Fibroblast of lung (primary cell): Measurements from ENCODE around the gene RPS6KA4. TPM values are rescaled to one million over a fixed set of nuclear protein-coding genes. Genes with fewer than 3 reads are reported as not detected.

Experiments
- DNase-seq, 2 donors: peaks; one replicate each; pipeline versions ENCODE4 v3.0.0 to v3.0.0-alpha.2; 2010; ENCODE audit warnings: low read depth in 2 of 2
- H2AFZ ChIP-seq: 2 replicates; pipeline ENCODE4 v1.5.1; 2012; ENCODE audit warnings: low read length, control low read depth, inconsistent platforms
- H3K27ac ChIP-seq: 2 replicates; pipeline ENCODE4 v1.5.1; 2011; ENCODE audit warnings: low read length, control low read depth; ENCODE audit not compliant: insufficient read depth
- H3K27me3 ChIP-seq: 2 replicates; pipeline ENCODE4 v1.5.1; 2011; ENCODE audit warnings: mild to moderate bottlenecking, low read length; ENCODE audit not compliant: control insufficient read depth, insufficient read depth
- H3K36me3 ChIP-seq: 2 replicates; pipeline ENCODE4 v1.5.1; 2011; ENCODE audit warnings: low read length; ENCODE audit not compliant: control insufficient read depth, insufficient read depth
- H3K4me1 ChIP-seq: 2 replicates; pipeline ENCODE4 v1.5.1; 2011; ENCODE audit warnings: low read length; ENCODE audit not compliant: control insufficient read depth, insufficient read depth; ENCODE audit errors: extremely low read depth
- H3K4me2 ChIP-seq: 2 replicates; pipeline ENCODE4 v1.5.1; 2011; ENCODE audit warnings: low read length, control low read depth; ENCODE audit not compliant: insufficient read depth; ENCODE audit errors: extremely low read depth
- H3K4me3 ChIP-seq, 4 experiments: fragments of 200-600 bp in 1 of 4; sonication (generic) in 1 of 4; replicated peaks in 1 of 4; 2 replicates each; pipeline ENCODE4 v1.5.1; 2011 to 2016; ENCODE audit warnings: low read length in 4 of 4, low read depth in 3 of 4, mild to moderate bottlenecking in 3 of 4, control low read depth in 2 of 4, inconsistent platforms in 1 of 4, mixed read lengths in 1 of 4; ENCODE audit not compliant: insufficient read depth in 1 of 4; ENCODE audit errors: control extremely low read depth in 1 of 4
- H3K79me2 ChIP-seq: 2 replicates; pipeline ENCODE4 v1.5.1; 2012; ENCODE audit warnings: mild to moderate bottlenecking, low read length, inconsistent platforms; ENCODE audit not compliant: control insufficient read depth, insufficient read depth
- H3K9ac ChIP-seq: 2 replicates; pipeline ENCODE4 v1.5.1; 2011; ENCODE audit warnings: mild to moderate bottlenecking, low read length, control low read depth; ENCODE audit not compliant: insufficient read depth
- H3K9me3 ChIP-seq: 2 replicates; pipeline ENCODE4 v1.5.1; 2012; ENCODE audit warnings: low read depth, low read length; ENCODE audit not compliant: control insufficient read depth, insufficient read depth
- H4K20me1 ChIP-seq: 2 replicates; pipeline ENCODE4 v1.5.1; 2011; ENCODE audit warnings: low read length; ENCODE audit not compliant: control insufficient read depth, insufficient read depth; ENCODE audit errors: extremely low read depth
- EZH2 ChIP-seq: IDR thresholded peaks from 2 replicates; pipeline ENCODE4 v1.5.1; 2012; ENCODE audit warnings: low read length, control low read depth, mild to moderate bottlenecking; ENCODE audit errors: missing control alignments
- polyA plus RNA-seq, 2 donors: library from polyadenylated mRNA; depleted of rRNA in 1 of 2; stranded (reverse) in 1 of 2; unstranded in 1 of 2; fragments of >200 nt; gene quantifications; 2 replicates each; pipeline ENCODE4 v1.2.1, GENCODE V29; 2011 to 2012; ENCODE audit warnings: missing spikeins in 1 of 2
- total RNA-seq: library from RNA; depleted of rRNA; stranded (reverse); fragments of >200 nt; gene quantifications from 2 replicates; pipeline ENCODE4 v1.2.1, GENCODE V29; 2014
- TF ChIP-seq, protein P1 (sequence below), 2 donors: IDR thresholded peaks in 1 of 2; conservative IDR thresholded peaks in 1 of 2; 1 replicate in 1 of 2; 2 replicates in 1 of 2; pipeline ENCODE4 v1.5.1; 2011 to 2012; ENCODE audit warnings: low read length in 2 of 2, control low read depth in 1 of 2, inconsistent platforms in 1 of 2, low read depth in 1 of 2, mild to moderate bottlenecking in 1 of 2

RPS6KA4 gene
- total and polyA plus RNA-seq, 2 donors (not counting 1 experiment from before 2014, with no cell fraction given): 15.9 to 27.6 TPM

DNA sequence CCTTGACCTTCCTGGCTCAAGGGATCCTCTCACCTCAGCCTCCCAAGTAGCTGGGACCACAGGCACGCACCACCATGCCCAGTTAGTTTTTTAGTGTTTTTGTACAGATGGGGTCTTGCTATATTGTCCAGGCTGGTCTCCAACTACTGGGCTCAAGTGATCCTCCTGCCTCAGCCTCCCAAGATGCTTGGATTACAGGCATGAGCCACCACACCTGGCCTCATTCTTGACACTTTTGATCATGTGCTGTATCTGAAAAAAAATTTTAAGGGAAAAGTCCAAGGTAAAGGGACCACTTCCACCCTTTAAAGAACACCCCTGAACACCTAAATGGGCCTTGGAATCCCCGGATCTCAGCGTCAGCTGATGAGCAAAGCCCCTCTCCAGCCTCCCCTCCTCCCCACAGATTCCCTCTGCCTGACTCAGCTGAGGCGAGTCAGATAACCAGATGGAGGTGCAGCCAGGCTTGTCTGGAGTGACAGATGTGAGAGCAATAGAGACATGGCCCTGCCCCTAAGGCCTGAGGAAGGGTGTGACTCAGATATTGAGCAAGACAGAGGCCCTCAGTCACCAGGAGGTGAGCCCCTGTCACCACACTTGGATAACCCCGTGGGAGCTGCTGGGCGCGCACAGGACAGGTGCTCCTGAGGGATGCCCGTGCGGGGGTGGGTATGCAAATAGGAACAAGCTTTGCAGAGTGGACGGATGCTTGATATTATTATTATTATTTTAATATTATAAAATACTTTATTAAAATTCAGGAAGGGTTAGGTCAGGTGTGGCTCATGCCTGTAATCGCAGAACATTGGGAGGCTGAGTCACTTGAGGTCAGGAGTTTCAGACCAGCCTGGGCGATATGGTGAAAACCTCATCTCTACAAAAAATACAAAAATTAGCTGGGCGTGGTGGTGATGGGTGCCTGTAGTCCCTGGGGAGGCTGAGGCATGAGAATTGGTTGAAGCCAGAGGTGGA, 23.9 kb upstream of the RPS6KA4 start:
- no peaks in the 10 kb centered on the region for H3K36me3 ChIP-seq

DNA sequence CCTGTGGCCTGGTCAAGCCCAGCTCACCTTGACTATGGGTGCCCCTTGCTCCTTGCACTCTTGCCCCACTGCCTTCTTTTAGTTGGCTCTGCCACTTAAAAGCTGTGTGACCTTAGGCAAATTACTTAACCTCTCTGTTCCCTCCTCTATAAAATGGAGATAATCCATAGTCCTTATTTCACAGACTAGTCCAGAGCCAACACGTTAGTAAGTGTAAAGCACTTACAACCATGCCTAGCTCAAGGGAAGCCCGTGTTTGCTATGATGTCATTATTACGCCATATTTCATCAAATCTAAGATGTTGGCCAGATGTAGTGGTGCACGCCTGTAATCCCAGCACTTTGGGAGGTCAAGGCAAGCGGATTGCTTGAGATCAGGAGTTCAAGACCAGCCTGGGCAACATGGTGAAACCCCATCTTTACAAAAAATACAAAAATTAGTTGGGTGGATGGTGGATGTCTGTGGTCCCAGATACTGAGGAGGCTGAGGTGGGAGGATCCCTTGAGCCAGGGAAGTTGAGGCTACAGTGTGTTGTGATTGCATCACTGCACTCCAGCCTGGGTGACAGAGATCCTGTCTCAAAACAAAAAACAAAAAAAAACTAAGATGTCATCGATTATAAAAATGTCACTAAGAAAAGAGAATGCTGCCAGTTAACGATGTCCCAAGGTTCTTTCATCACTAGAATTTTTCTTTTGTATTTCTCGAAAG, 21.3 kb upstream of the RPS6KA4 start:
- H3K27ac ChIP-seq: no peak overlapping the region
- H4K20me1 ChIP-seq: no peaks in the 10 kb centered on the region
- peaks cover 11% of the 10 kb centered on the region for H3K4me1 ChIP-seq
- no peaks in the 10 kb centered on the region for H3K27me3 ChIP-seq
- no peak for TF ChIP-seq EZH2
- TF ChIP-seq, protein P1, sequence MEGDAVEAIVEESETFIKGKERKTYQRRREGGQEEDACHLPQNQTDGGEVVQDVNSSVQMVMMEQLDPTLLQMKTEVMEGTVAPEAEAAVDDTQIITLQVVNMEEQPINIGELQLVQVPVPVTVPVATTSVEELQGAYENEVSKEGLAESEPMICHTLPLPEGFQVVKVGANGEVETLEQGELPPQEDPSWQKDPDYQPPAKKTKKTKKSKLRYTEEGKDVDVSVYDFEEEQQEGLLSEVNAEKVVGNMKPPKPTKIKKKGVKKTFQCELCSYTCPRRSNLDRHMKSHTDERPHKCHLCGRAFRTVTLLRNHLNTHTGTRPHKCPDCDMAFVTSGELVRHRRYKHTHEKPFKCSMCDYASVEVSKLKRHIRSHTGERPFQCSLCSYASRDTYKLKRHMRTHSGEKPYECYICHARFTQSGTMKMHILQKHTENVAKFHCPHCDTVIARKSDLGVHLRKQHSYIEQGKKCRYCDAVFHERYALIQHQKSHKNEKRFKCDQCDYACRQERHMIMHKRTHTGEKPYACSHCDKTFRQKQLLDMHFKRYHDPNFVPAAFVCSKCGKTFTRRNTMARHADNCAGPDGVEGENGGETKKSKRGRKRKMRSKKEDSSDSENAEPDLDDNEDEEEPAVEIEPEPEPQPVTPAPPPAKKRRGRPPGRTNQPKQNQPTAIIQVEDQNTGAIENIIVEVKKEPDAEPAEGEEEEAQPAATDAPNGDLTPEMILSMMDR (conservative IDR thresholded peaks at IDR 0.05 in 1 of 2, IDR thresholded peaks at IDR 0.05 in 1 of 2; ENCODE audit: low read depth in 1 of 2, low read length in 2 of 2): no peak
- H3K9ac ChIP-seq: no peak overlapping the region
- H3K36me3 ChIP-seq: no peaks in the 10 kb centered on the region
- H3K9me3 ChIP-seq: no peaks in the 10 kb centered on the region
- H3K79me2 ChIP-seq: no peaks in the 10 kb centered on the region
- no peak overlapping the region for H3K4me2 ChIP-seq
- H2AFZ ChIP-seq: no peak overlapping the region
- no peak overlapping the region for H3K4me3 ChIP-seq
- no peak for DNase-seq

More for the DNA sequence above, 23.9 kb upstream of the RPS6KA4 start:
- Histone ChIP-seq H3K4me2 (peak overlapping the region; percentile 19), H3K4me3 (no peak overlapping the region), H3K27ac (peak overlapping the region; percentile 47), H3K9me3 (no peaks in the 10 kb centered on the region), H3K79me2 (no peaks in the 10 kb centered on the region), H3K9ac (no peak overlapping the region), H2AFZ (no peak overlapping the region), H3K4me1 (peaks cover 14% of the 10 kb centered on the region), H3K27me3 (no peaks in the 10 kb centered on the region), H4K20me1 (no peaks in the 10 kb centered on the region)
- no peak for TF ChIP-seq EZH2
- DNase-seq: peak; percentile 82 to 97

DNA sequence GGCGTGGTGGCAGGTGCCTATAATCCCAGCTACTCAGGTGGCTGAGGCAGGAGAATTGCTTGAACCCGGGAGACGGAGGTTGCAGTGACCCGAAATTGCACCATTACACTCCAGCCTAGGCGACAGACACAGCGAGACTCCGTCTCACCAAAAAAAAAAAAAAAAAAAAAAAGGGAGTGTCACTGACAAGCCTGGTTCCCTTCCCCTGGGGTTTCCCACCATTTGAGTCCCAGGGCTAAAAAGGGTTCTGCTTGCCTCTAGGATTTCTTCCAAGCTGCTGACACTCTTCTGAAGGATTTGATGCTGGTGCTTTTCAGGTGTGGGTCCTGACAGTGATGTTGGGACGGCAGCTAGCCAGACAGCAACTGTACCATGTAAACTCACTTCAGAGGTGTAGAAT, 20.2 kb upstream of the RPS6KA4 start:
- H3K27me3 ChIP-seq: no peaks in the 10 kb centered on the region
- H3K4me2 ChIP-seq: no peak overlapping the region
- no peaks in the 10 kb centered on the region for H3K36me3 ChIP-seq
- no peak overlapping the region for H3K4me3 ChIP-seq
- no peak overlapping the region for H2AFZ ChIP-seq
- no peak overlapping the region for H3K27ac ChIP-seq
- peaks cover 11% of the 10 kb centered on the region for H3K4me1 ChIP-seq
- no peaks in the 10 kb centered on the region for H3K9me3 ChIP-seq
- DNase-seq: no peak
- H3K9ac ChIP-seq: no peak overlapping the region
- TF ChIP-seq, protein P1 (conservative IDR thresholded peaks at IDR 0.05 in 1 of 2, IDR thresholded peaks at IDR 0.05 in 1 of 2; ENCODE audit: low read depth in 1 of 2, low read length in 2 of 2): no peak
- no peak for TF ChIP-seq EZH2
- no peaks in the 10 kb centered on the region for H4K20me1 ChIP-seq
- no peaks in the 10 kb centered on the region for H3K79me2 ChIP-seq
